ENCODE results near the gene DNAH9. TPM values are rescaled to one million over a fixed set of nuclear protein-coding genes. Genes with fewer than 3 reads are reported as not detected.

DNAH9 gene
- total and polyA plus RNA-seq, 2 of the 8 experiments (the other 6 are each of a cell fraction or from before 2014, with no cell fraction given), result 0.21 to 0.86 TPM

- no peak overlapping the region for H3K14ac ChIP-seq (ENCODE audit: insufficient read length)
- no peak overlapping the region for H3K4ac ChIP-seq (replicated peaks; ENCODE audit: insufficient read length, low read depth, low read length)
- no peak overlapping the region for H3K4me2 ChIP-seq (ENCODE audit: insufficient read depth in 1 of 2, low read depth in 2 of 2, low read length in 2 of 2)
- H4K91ac ChIP-seq (replicated peaks; ENCODE audit: insufficient read length, low read length), result peak overlapping the region; percentile 8
- H3K79me1 ChIP-seq (ENCODE audit: low read depth, low read length), result no peaks in the 10 kb centered on the region
- no peak overlapping the region for H3K23ac ChIP-seq (ENCODE audit: insufficient read length)
- no peak overlapping the region for H3K27ac ChIP-seq (ENCODE audit: low read depth, low read length)
- FAIRE-seq (no peak), DNase-seq (ENCODE audit: low read depth in 1 of 2, low spot score in 2 of 2) (no peak)
- 89% methylated on average over 19 of the region's 19 CpGs; no CpG with 5 or more reads in 1 of the 2 experiments for WGBS, 2 experiments (ENCODE audit: extremely low coverage in 1 of 2, insufficient coverage in 1 of 2, insufficient read length in 1 of 2, insufficient replicate concordance in 2 of 2, low coverage in 1 of 2, low lambda C conversion rate in 2 of 2, missing lambda C conversion rate in 1 of 2)
- H2BK15ac ChIP-seq (ENCODE audit: low read length), result no peak overlapping the region
- no peak overlapping the region for H2BK5ac ChIP-seq (ENCODE audit: low read depth, low read length)
- no peak overlapping the region for H2BK12ac ChIP-seq (ENCODE audit: low read depth, low read length)
- H2AK5ac ChIP-seq (ENCODE audit: low read depth, low read length), result no peak overlapping the region
- H2BK120ac ChIP-seq (replicated peaks; ENCODE audit: low read depth, low read length), result no peak overlapping the region
- no peak overlapping the region for H3K56ac ChIP-seq (replicated peaks; ENCODE audit: insufficient read length, low read depth, low read length)
- H2AFZ ChIP-seq (ENCODE audit: low read length), result no peak overlapping the region
- POLR2A ChIA-PET (ENCODE audit: partially characterized antibody), result no interaction called here
- H2BK20ac ChIP-seq (ENCODE audit: low read length), result no peak overlapping the region
- H3K9ac ChIP-seq (replicated peaks in 1 of 4; ENCODE audit: extremely low read depth in 1 of 4, low read depth in 3 of 4, low read length in 3 of 4), result no peak overlapping the region
- H3K23me2 ChIP-seq (ENCODE audit: low read depth, low read length), result no peaks in the 10 kb centered on the region
- no peaks in the 10 kb centered on the region for H3K79me2 ChIP-seq (ENCODE audit: control insufficient read depth in 1 of 2, insufficient read depth in 2 of 2, low read length in 2 of 2)
- H4K20me1 ChIP-seq (replicated peaks in 1 of 2; ENCODE audit: control insufficient read depth in 1 of 2, insufficient read depth in 2 of 2, low read length in 2 of 2), result no peaks in the 10 kb centered on the region
- no peak overlapping the region for H4K5ac ChIP-seq (ENCODE audit: insufficient read length, low read depth, low read length)
- no peaks in the 10 kb centered on the region for H3K36me3 ChIP-seq (ENCODE audit: control insufficient read depth in 2 of 4, insufficient read depth in 4 of 4, low read length in 3 of 4)
- no peak overlapping the region for H3K4me3 ChIP-seq (ENCODE audit: extremely low read depth in 1 of 4, insufficient read depth in 2 of 4, low read depth in 3 of 4, low read length in 4 of 4)
- TF ChIP-seq YY1 (IDR thresholded peaks at IDR 0.05; ENCODE audit: low read depth, low read length), result no peak
- no peak for TF ChIP-seq SUZ12 (IDR thresholded peaks at IDR 0.05; ENCODE audit: low read length)
- no peak for TF ChIP-seq JUN (IDR thresholded peaks at IDR 0.05; ENCODE audit: low read depth, low read length)
- no peak for TF ChIP-seq NANOG (IDR thresholded peaks at IDR 0.05; ENCODE audit: insufficient read depth, low read depth, low read length, poor library complexity, severe bottlenecking)
- TF ChIP-seq FOSL1 (IDR thresholded peaks at IDR 0.05; ENCODE audit: insufficient read depth, low read depth, low read length), result no peak
- no peak for TF ChIP-seq HDAC6 (IDR thresholded peaks at IDR 0.05; ENCODE audit: low read depth, low read length)
- TF ChIP-seq SP1 (IDR thresholded peaks at IDR 0.05; ENCODE audit: low read depth, low read length), result no peak
- no peak for TF ChIP-seq EP300 (IDR thresholded peaks at IDR 0.05; ENCODE audit: borderline replicate concordance in 1 of 2, low read depth in 2 of 2, low read length in 2 of 2)
- TF ChIP-seq SP2 (IDR thresholded peaks at IDR 0.05; ENCODE audit: low read length), result no peak
- no peak for TF ChIP-seq TAF7 (optimal IDR thresholded peaks at IDR 0.05; ENCODE audit: borderline replicate concordance, low read depth, low read length)
- no peak for TF ChIP-seq GTF2F1 (IDR thresholded peaks at IDR 0.05; ENCODE audit: borderline replicate concordance, low read depth, low read length)
- TF ChIP-seq SAP30 (IDR thresholded peaks at IDR 0.05; ENCODE audit: insufficient read depth, insufficient replicate concordance, low read length), result no peak
- TF ChIP-seq SRF (IDR thresholded peaks at IDR 0.05; ENCODE audit: low read depth, low read length), result no peak
- CTCF ChIA-PET (ENCODE audit: partially characterized antibody), result interaction anchor here (0.6 to 1.9 kb wide), 3 partner anchors 26 to 473 kb away, joined by 4 to 5 read pairs (median 4); no protein-coding TSS in a partner anchor
- H3K18ac ChIP-seq (ENCODE audit: extremely low read depth, low read length), result no peak overlapping the region
- no peaks in the 10 kb centered on the region for H3K9me3 ChIP-seq (ENCODE audit: insufficient read depth in 2 of 2, low read depth in 1 of 2, low read length in 1 of 2)
- H3K27me3 ChIP-seq (replicated peaks in 1 of 4; ENCODE audit: control insufficient read depth in 3 of 4, extremely low read depth in 1 of 4, insufficient read depth in 3 of 4, low read length in 3 of 4), result no peaks in the 10 kb centered on the region
- no peaks in the 10 kb centered on the region for H3K4me1 ChIP-seq (replicated peaks in 1 of 4; ENCODE audit: control insufficient read depth in 3 of 4, insufficient read depth in 4 of 4, low read length in 3 of 4)
- no peak overlapping the region for H4K8ac ChIP-seq (ENCODE audit: extremely low read depth, insufficient read depth, low read length)
These were observed 170.7 kb downstream of the DNAH9 start for GRCh38 chr17:11768981-11769380.

All from H1 (cell line).